Measurements from ENCODE around the gene RIMS1.

DNA sequence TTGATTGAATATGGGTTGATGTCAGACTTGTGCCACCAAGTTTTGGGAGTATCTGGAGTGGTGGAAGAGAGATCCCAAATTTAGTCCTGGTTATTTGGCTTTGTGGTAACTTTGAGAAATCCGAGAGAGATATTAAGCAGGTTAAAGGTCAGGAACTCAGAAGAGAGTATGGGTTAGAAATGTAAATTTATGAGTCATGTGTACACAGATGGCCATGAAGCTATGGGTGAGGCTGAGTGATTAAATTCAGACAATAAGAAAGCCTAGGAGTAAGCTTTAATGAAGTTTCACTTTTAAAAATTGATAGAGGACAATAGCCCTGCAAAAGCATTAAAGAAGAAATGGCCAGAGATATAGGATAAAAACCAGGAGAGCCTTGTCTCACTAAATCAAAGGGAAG lies 14.3 kb downstream of the RIMS1 start:
- TF ChIP-seq, protein P1, sequence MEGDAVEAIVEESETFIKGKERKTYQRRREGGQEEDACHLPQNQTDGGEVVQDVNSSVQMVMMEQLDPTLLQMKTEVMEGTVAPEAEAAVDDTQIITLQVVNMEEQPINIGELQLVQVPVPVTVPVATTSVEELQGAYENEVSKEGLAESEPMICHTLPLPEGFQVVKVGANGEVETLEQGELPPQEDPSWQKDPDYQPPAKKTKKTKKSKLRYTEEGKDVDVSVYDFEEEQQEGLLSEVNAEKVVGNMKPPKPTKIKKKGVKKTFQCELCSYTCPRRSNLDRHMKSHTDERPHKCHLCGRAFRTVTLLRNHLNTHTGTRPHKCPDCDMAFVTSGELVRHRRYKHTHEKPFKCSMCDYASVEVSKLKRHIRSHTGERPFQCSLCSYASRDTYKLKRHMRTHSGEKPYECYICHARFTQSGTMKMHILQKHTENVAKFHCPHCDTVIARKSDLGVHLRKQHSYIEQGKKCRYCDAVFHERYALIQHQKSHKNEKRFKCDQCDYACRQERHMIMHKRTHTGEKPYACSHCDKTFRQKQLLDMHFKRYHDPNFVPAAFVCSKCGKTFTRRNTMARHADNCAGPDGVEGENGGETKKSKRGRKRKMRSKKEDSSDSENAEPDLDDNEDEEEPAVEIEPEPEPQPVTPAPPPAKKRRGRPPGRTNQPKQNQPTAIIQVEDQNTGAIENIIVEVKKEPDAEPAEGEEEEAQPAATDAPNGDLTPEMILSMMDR (IDR thresholded peaks at IDR 0.05) = no peak
- no peak for TF ChIP-seq POLR2A (IDR thresholded peaks at IDR 0.05)

Measured in esophagus squamous epithelium (tissue), 4 donors.